Effector CD8-positive, alpha-beta T cell (primary cell): ENCODE measurements around the gene ISOC2.
"Not testable (repeated sequence)": the region's sequence is repeated elsewhere in the genome, so short reads cannot be mapped to it uniquely, and the experiment has no call there.

Experiments used
- DNase-seq: peaks from one replicate; lab custom pipeline; 2025; lab: John Stamatoyannopoulos, UW

The ISOC2 gene

GRCh38 chr19:55459950-55460657 lies 1.3 kb downstream of the ISOC2 start:
- DNase-seq = no peak

- no peak for DNase-seq
Observed at GRCh38 chr19:55459551-55459949, 1.9 kb downstream of the ISOC2 start.

GRCh38 chr19:55457683-55458457 lies 3.6 kb downstream of the ISOC2 start:
- no peak for DNase-seq

- no peak for DNase-seq
Observed at GRCh38 chr19:55456347-55456746, 5.1 kb downstream of the ISOC2 start.

GRCh38 chr19:55455576-55456235 lies 5.7 kb downstream of the ISOC2 start:
- no peak for DNase-seq

GRCh38 chr19:55454787-55455243 lies 6.6 kb downstream of the ISOC2 start:
- DNase-seq = peak; percentile 9

- DNase-seq = no peak
Observed at GRCh38 chr19:55453511-55454260, 7.8 kb downstream of the ISOC2 start.

- peak; percentile 20 for DNase-seq
Observed at GRCh38 chr19:55452749-55453346, 8.6 kb downstream of the ISOC2 start.

- peak; percentile 25 for DNase-seq
Observed at GRCh38 chr19:55451965-55452748, 9.3 kb downstream of the ISOC2 start.

GRCh38 chr19:55451163-55451964 lies 10.1 kb downstream of the ISOC2 start:
- peak; percentile 12 for DNase-seq

- no peak for DNase-seq
Observed at GRCh38 chr19:55449469-55449868, 12.0 kb downstream of the ISOC2 start.

- DNase-seq = not testable (repeated sequence)
Observed at GRCh38 chr19:55448175-55448490, 13.3 kb downstream of the ISOC2 start.

GRCh38 chr19:55447421-55448174 lies 13.8 kb downstream of the ISOC2 start:
- DNase-seq = no peak

- DNase-seq = no peak
Observed at GRCh38 chr19:55446060-55446459, 15.4 kb downstream of the ISOC2 start.

- no peak for DNase-seq
Observed at GRCh38 chr19:55444646-55445045, 16.8 kb downstream of the ISOC2 start.

- no peak for DNase-seq
Observed at GRCh38 chr19:55443824-55444480, 17.5 kb downstream of the ISOC2 start.

GRCh38 chr19:55443045-55443823 lies 18.2 kb downstream of the ISOC2 start, which contains the start of gene SHISA7:
Gene SHISA7 (minus strand): TSS chr19:55443300. CDS start chr19:55442863, 437 bp downstream.
- DNase-seq = no peak
